HG02571 (cell line): ENCODE data around the gene MDM1.

Experiments used
- ATAC-seq: cut with Tn5 transposase; IDR thresholded peaks from one replicate; pipeline ENCODE4 v1.9.1; 2021; ENCODE audit warnings: mild to moderate bottlenecking, moderate library complexity; ENCODE audit not compliant: unreplicated experiment

The MDM1 gene

DNA sequence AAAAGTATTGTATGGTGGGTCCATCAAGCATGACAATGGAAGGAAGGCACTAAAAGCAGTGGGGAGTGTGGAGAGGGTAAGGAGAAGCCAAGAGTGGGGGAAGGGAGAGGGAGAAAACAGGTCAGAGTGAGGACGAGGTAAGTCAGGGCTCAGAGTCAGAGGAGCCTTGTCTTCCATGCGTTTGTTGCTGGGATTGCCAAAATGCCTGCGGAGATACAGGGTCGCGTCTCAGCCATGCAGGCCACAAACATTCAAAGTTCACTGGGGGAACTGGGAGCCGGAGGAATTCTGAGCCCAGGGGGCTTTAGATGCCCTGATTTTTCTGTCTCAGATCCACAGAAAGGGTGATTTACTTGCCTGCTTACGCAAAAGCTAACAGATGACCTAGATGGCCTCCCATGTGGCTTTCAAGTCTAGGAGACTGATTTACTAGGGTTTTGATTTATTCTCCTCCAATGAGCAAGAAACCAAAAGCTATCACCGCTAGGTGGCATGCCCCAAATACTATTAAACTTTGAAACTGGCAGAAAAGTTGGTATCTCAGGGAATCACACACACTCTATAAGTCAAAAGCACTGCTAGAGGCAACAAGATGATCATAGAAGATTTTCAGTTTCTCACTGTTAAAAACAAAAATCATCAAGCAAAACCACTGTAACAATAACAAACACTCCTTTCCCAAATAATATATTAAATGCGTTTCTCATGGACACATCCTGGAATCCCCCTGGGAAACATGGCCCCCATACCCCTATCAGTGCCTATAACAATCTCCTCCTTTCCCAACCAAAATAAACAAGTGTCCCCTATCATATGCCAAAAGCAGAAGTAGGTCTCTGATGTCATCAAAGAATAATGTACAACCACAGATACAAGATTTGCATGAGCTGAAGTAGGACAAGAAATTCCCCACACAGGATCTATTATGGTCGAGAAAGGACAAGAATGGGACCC, 26.6 kb upstream of the MDM1 start:
- peak; percentile 89 for ATAC-seq

DNA sequence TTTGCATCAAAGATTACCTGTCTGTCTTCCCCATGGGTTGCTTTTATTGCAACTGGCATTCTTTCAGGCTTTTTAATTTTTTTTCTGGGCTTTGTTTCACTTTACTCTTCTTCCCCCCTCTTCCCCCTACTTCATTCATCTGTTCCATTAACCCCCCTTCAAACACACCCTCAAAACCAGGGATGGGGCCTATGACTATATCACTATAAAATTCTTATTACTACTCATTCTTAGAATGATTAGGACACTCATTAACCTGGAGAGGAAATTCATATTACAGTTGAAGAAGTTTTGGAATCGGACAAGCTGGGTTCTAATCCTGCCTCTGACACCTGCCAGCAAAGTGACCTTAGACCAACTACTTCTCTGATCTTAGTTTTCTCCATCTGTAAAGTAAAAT, 24.8 kb upstream of the MDM1 start:
- ATAC-seq = no peak

- no peak for ATAC-seq
Measured at GRCh38 chr12:68356060-68356695, 24.0 kb upstream of the MDM1 start.

GRCh38 chr12:68354977-68355541, 22.9 kb upstream of the MDM1 start:
- no peak for ATAC-seq

DNA sequence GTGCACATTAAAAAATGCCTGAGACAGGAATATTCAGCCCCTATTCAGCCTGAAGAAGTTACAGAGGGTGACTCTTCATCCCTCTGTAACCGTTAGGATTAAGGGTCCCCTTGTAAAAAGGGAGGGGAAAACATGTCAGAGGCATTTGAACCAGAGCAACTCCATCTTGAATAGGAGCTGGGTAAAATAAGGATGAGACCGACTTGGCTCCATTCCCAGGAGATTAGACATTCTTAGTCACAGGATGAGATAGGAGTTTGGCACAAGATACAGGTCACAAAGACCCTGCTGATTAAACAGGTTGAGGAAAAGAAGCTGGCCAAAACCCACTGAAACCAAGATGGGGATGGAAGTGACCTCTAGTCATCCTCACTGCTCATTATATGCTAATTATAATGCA, 19.9 kb upstream of the MDM1 start:
- ATAC-seq = no peak

DNA sequence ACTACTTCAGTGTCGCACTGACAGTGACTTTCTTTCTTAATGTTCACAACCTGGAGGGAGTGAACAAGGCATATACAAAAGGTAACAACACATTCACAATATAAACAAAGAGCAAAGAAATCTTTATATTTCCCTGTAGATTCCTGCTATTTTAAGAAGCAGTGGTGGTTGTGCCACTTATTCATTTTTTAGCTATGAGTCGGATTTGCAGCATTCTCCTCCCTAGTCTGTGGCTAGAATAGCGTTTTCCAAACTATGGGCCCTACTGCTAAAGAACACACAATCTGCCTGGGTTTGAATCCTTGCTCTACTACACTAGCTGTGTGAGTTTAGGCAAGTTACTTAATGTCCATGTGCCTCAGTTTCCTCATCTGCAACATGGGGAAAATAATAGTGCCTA, 18.6 kb upstream of the MDM1 start:
- no peak for ATAC-seq

GRCh38 chr12:68349921-68350606, 17.9 kb upstream of the MDM1 start:
- no peak for ATAC-seq

DNA sequence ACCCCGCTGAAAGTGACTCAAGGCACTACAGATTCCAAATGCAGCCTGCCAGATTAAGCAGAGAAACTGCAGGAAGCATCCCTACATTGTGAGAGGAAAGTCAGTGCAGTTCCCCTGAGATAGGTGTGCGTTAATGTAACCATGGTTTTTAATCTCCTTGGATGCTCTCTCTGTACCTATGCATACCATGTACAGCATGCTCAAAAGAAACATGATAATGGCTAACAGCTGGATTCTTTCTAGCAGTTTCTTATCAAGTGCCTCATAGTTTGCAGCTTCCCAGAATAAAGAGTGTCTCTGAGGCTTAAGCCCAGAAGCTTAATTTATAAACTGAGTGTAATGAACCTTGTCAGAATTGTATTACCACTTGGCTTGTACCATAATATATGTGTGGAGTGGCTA, 17.1 kb upstream of the MDM1 start:
- ATAC-seq = no peak

GRCh38 chr12:68348419-68348818, 16.3 kb upstream of the MDM1 start:
- no peak for ATAC-seq

GRCh38 chr12:68345763-68346162, 13.6 kb upstream of the MDM1 start:
- no peak for ATAC-seq

- no peak for ATAC-seq
Measured at GRCh38 chr12:68344126-68344525, 12.0 kb upstream of the MDM1 start.

GRCh38 chr12:68342966-68343365, 10.8 kb upstream of the MDM1 start:
- ATAC-seq = no peak

DNA sequence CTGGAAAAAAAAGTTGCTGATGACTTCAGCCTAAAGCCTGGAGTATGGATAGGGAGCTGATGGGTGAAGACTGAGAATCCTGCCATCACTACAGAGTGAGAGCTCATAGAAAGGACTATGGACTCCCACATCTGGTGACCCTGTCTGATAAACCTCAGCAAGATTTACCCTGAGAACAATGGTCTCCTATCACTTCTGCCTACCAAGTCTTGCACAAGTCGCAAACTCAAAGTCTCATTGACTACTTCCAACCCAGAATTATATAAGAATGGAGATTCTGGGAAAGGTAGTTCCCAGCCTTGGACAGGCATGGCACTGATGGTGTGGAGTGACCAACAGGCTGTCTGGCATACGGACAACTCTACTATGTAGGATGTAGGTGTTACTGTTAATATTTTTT, 9.7 kb upstream of the MDM1 start:
- ATAC-seq = no peak

- no peak for ATAC-seq
Measured at GRCh38 chr12:68340404-68341270, 8.5 kb upstream of the MDM1 start.

- no peak for ATAC-seq
Measured at GRCh38 chr12:68336889-68337303, 4.7 kb upstream of the MDM1 start.

- ATAC-seq = no peak
Measured at GRCh38 chr12:68335462-68335861, 3.3 kb upstream of the MDM1 start.

- ATAC-seq = no peak
Measured at GRCh38 chr12:68334132-68334531, 2.0 kb upstream of the MDM1 start.

DNA sequence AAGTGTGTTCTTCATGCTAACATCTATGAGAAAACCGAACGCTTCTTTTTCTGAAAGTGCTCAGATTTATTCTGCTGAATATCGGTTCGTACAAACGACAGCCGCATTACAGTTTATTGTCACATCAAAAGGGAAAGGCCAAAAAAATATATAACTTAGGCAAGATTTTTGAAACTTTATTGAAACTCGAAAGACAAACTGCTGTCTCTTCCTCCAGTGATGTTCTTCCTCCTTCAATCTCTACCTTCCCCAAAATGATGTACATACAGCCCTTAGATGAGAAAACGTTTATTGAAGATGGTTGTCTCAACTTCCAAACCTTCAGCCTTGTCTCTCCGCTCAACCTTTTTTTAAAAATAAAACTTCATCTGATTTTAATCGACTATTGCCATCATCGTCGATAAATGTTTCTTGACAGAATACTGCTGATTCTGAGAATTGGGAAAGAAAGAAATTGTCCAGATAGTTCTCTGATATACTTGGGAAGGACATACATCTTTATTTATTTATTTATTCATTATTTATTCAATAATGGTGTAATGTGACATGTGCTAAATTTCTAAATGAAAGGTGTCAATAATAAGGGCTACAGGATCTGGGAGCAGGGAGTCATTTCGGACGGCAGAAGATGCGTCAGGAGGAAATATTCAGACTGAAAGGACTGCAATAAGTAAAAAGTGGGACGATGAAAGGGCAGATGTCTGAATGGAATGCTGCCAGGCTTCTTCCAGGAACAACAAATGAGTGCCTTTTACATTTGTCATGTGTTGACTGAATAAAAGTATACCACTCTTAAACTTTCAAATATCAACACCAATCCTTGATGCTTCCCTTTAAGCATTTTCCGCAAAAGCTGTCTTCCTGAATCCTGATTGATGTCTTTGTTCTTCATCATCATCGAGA, 817 bp upstream of the MDM1 start:
- ATAC-seq = no peak

DNA sequence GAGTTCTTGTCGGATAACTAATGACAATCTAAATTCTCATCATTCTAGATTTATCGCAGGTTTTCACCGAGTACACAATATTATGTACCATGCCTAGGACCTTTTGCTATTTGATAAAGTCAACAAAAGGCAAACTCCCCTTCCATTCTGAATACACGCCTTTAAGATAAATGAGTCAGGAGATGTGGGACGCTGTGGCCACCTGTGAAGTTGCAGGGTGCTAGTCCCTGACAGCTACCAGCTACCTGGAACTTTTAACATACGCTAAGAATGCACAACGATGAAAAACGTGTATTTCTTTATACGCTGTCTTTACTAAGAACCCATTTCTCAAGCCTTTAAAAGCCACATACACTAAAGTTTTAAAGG, 678 bp downstream of the MDM1 start:
- ATAC-seq = no peak

GRCh38 chr12:68327896-68328295, 4.3 kb downstream of the MDM1 start:
- no peak for ATAC-seq
